ENCODE results near the gene NADK.

The NADK gene

DNA sequence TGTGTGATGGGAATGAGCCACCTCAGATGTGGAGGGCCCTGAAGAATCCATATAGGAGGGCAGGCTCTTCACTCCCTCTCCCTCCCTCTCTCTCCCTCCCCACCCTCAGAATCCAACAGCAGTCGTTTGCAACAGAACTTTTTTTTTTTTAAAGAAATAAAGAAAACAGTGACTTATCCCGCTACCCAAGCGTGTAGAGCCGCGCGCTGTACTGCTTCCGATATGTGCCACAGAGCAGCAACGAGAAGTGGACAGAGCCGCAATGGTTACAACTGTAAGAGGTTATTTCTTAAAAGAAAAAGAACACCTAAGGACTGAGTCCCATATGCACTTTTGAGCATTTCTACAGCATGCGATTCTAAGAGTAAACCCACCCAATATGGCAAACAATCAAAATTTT lies 7.4 kb upstream of the NADK start:
- no peak for DNase-seq

DNA sequence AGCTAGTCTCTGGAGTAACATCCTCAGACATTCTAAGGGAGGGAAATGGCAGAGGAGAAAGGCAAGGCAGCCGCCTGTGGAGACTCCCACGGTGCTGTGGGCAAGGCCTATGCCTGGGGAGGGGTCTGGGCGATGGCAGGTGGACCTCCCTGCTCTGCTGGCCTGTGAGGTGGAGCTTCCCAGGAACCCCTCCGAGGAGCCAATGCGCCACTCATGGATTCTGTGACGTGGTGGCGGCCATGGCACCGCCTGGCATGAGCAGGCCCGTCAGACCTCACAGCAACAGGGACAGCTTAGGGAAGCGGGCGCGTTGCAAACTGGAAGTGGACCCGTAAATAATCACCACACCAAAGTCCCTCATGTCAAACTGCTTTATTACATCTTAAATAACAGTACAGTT lies 6.7 kb upstream of the NADK start:
- DNase-seq = no peak

GRCh38 chr1:1783320-1783719 lies 5.0 kb upstream of the NADK start:
- no peak for DNase-seq

- DNase-seq = no peak
Observed at GRCh38 chr1:1782399-1783221, 4.3 kb upstream of the NADK start.

DNA sequence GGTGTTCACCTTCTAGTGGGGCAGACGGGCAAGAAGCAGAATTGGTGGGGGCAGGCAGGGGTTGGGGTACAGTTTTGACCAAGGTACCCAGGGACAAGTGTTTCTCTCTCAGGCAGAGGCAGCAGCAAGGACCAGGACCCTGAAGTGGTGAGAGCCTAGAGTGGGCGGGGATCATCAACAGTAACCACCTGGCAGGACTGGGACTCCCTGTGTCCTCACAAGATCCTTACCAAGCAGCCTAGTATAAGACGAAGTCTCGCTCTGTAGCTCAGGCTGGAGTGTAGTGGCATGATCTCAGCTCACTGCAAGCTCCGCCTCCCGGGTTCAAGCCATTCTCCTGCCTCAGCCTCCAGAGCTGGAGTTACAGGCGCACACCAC lies 3.2 kb upstream of the NADK start:
- no peak for DNase-seq

DNA sequence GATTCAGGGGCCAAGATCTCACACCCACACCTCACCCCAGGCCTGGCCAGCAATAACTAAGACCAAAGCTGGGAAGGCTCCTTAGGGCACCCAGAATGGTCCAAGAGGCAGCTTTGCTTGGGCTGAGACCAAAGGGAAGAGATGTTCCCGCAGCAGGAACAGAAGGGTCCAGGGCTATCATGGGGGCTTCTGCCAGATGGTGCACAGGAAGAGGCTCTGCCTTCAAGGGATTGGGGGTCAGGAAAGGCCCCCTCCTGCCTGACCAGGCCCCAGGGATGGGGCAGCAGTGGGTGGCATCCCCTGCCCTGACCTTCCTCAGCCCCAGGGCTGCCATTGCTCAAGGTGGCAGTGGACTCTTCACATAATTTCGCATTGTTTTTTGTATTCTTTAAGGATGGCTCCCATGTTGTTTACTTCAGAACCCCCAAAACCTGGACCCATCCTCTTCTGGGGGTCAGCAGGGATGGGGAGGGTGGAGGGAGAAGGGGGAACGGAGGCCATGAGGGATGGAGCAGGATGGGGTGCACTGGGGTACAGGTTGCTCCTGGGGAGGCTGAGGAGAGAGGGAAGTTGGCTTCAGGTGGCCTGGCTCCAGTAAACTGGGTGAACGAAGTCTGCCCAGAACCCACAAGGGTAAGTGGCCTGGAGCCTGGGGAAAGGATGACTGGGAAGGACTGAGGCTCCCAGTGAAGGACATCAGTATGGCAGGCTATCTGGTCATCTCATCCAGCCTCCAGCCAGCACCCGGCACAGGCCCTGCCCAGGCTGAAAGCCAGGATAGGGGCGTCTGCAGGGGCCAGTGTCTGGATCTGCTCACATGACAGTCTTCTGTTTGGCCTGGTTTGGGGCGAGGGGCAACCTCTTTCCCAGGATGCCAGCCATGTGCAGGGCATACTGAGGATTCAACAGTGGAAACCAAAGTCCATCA lies 2.6 kb upstream of the NADK start:
- no peak for DNase-seq

DNA sequence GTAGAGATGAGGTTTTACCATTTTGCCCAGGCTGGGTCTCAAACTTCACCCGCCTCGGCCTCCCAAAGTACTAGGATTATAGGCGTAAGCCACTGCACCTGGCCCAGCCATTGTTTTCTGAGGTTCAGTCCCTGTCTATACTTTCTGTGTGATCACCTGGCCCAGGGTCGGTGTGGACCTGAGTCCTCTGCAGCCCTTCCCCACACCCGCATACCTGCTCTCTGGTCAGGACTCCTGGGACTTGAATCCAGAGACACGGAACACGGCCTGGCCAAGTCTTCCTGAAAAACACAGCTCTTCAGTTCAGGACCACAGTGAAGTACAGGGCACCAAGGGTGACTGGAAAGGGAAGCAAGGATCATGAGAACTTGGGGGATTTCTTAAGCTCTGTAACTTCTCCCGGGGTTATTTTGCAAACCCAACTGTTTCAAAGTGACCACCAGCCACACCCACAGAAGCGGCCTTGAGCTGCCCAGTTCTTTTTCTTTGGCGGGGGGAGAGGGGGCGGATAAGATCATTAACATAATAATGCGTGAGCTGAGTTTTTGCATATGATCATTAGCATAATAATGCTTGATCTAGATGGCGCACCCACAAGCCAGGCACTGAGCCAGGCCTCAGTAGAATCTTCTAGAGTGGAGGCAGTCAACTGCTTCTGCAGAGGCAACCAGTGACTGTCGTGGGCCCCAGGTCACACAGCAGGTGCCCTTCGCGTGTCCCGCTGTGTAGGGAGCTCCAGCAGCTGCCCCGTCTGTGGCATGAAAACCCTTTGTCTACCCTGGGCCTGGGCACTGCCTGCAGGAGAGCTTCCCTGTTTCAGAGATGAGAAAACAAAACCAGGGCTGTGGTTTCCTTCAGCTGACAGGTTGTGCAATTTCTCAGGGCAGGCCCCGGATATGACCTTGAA lies 1.7 kb upstream of the NADK start:
- DNase-seq = peak; percentile 30

DNA sequence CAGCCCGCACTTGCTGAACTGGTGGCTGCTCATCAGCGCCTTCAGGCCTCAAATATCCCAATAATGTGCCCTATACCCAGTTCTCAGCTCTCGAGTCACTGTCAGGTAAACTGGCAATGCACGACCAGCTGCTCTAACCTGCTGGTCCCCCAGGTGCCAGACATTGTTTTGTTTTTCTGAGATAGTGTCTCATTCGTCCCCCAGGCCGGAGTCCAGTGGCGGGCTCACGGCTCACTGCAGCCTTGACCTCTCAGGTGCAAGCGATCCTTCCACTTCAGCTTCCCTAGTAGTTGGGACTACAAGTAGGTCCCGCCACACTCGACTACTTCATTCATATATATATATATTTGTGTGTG lies 1.0 kb upstream of the NADK start:
- DNase-seq = no peak

- peak; percentile 77 for DNase-seq
Observed at GRCh38 chr1:1778663-1779319, 521 bp upstream of the NADK start.

- no peak for DNase-seq
Observed at GRCh38 chr1:1777583-1777899, 729 bp downstream of the NADK start.

DNA sequence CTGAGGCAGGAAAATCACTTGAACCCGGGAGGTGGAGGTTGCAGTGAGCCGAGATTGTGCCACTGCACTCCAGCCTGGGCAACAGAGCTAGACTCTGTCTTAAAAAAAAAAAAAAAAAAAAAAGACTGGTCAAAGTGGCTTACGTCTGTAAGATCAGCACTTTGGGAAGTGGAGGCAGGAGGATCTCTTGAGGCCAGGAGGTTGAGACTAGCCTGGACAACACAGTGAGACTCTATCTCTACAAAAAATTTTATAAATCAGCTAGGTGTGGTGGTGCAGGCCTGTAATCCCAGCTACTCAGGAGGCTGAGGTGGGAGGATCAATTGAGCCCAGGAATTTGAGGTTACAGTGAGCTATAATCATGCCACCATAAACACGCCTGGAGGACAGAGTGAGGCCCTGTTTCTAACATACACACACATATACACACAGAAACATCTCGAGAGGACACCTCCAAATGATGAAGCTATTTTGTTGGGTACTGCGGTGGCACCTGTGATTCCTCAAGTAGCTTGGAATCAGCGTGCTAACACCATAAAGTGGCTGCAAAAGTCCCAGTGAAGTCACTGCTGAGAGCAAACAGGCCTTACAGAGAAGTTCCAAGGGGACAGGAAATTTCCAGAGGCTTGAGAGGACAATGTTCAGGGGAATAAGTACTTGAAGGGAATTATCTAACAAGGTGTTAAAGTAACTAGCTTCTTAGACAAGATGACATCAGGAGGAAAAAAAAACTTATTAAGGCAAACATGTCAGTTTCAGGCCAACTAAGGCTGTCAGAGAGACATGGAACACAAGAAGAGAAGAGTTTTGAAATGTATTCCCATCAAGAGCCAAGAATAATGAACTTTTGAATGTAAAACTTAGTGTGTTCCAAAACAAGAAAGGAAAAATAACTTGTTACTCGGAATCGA lies 1.3 kb downstream of the NADK start:
- no peak for DNase-seq

GRCh38 chr1:1775327-1776226 lies 2.7 kb downstream of the NADK start:
- DNase-seq = no peak

DNA sequence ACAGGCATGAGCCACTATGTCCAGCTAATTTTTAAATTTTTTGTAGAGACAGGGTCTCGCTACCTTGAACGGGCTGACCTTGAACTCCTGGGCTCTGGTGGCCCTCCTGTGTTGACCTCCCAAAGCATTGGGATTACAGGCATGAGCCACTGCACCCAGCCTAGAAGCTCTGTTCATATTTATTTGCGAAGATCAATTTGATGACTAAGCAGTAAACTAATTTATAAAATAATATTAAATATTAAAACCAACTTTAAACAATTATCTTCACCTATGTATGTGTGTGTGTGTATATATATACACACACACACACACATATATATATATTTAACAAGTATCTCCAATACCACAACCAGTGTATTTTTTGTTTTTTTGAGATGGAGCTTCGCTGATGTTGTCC lies 4.4 kb downstream of the NADK start:
- no peak for DNase-seq

DNA sequence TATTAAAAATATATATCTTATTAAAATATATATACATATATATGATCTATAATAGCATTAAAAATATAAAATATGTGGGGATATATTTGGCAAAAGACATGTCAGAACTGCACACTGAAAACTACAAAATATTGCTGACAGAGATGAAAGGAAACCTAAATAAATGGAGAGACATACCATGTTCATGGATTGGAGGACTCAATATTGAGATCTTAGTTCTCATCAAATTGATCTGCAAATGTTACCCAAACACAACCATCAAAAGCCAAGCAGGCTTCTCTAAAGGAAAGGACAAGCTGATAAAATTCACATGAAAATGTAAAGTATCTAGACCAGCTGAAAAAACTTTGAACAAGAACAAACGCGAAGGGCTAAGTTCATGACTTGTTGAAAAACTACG lies 7.2 kb downstream of the NADK start:
- DNase-seq = no peak

DNA sequence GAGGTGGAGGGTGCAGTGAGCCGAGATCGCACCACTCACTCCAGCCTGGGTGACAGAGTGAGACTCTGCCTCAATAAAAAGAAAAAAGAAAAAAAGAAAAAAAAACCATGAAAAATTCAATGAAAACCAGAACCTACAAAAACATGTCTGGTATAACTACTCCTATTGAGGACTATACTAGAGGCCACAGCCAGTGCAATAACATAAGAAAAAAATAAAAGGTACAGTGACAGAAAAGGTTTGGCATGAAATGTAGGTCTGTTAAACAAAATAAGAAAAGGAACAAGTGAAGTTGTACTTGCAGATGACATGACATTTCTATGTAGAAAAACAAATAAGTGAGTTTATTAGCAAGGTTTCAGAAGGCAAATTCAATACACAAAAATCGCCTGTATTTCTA lies 8.2 kb downstream of the NADK start:
- DNase-seq = no peak

DNA sequence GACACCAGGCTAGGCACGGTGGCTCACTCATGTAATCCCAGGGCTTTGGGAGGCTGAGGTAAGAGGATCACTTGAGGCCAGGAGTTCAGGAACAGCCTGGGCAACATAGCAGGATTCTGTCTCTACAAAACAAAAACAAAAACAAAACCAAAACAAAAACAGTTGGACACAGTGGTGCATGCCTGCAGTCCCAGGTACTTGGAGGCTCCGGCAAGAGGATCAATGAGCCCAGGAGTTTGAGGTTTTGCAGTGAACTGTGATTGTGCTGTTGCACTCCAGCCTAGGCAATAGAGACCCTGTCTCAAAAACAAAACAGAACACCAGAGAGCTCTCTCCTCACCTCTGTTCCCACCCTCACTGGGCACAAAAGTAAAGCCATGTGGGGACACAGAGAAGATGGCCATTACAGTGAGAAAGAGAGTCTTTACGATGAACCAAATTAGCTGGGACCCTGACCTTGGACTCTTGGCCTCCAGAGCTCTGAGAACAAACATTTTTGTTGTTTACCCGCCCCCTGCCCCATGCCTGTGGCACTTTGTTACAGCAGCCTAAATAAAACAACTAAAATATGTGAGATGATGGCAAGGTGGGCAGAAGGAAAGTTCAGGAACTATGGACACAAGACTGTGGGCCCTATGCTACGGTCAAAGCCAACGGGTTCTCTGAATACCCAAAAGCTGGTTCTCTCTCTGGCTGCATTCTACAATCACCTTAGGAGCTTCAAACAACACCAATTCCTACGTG lies 9.8 kb downstream of the NADK start:
- DNase-seq = no peak

DNA sequence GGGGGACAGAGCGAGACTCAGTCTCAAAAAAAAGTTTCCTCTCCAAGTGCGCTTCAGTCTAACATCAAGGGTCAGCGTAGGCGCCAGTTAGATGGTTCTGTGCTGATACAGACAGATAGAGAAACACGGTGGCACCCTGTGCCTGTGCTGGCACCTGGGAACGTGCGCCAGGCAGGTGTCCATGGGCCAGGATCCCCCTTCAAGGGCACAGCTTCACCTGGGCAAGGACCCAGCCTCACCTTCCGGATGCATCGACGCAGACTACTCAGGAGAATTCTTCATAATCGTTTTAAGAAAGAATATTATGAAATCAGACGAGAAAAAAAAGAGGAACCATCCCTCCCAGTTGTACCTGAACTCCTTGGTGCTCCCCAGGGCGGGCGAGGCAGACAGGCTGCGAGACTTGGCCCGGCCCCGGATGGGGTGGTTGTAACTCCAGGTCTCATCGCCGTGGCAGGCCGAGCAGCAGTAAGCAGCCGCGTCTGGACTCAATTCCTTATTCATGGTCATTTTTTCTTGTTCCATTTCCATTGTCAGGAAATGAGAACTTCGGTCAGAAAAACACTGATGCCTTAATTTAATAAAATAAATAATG lies 13.3 kb downstream of the NADK start:
- no peak for DNase-seq

DNA sequence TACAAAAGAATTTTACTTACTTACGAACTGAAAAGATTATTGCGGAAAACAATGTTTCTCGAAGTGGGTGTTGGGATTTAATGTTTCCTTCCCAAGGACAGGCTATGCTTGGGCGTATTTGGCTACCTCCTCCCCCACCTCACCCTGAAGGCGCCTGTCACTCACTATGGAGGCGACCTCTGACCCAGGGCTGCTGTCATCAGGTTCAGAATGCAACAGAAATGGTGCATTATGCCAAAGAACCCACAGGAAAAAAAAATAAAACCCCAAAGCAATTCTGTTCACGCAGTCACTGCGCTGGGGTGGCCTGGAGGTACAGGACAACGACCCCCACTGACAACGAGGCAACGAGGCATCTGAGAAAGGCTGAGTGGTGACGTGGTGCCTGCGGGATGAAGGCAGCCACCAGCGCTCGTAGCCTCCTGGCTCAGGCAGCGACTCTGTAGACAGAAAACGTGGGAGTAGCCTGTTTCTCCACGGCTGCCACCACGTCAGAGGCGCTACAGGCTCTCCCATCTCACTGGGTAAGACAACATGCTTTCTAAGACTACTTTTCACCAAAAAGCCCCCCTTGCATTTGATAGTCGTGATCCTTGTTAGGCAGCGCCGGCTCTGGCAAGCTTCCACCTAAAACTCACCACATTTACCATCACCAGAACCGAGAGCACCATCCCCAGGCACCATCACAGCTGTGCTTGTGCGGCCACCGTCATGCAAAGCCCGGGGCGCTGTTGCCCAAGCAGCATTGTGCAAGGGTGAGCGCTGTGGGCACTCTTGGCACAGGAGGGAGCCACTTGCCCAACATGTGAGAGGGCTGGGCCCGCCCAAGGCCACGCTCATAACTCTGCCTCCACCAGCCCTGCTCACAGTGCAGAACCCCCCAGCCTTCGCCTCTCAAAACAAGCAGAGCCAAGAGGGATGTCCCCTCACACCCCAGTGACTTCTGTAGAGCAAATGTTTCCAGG lies 14.3 kb downstream of the NADK start:
- DNase-seq = no peak

All from stimulated activated CD4-positive, alpha-beta T cell treated with anti-CD3 and anti-CD28 coated beads, Interleukin-4, amount 100 ng/mL, for 1 hour (primary cell).